Left lobe of liver (tissue), 2 donors: ENCODE measurements around the gene SARDH. TPM values are rescaled to one million over a fixed set of nuclear protein-coding genes. Genes with fewer than 3 reads are reported as not detected.
"Not testable (repeated sequence)": the region's sequence is repeated elsewhere in the genome, so short reads cannot be mapped to it uniquely, and the experiment has no call there.

Experiments
- ATAC-seq: fragments of 200-7000 bp; cut with Tn5 transposase; one replicate; pipeline ENCODE4 v1.9.1; 2020; ENCODE audit warnings: mild to moderate bottlenecking, moderate library complexity
- DNase-seq: peaks from one replicate; pipeline ENCODE4 v3.0.0-alpha.2; 2020; ENCODE audit warnings: low spot score
- total RNA-seq: library from RNA; stranded (reverse); gene quantifications from one replicate; pipeline ENCODE4 v1.2.1, GENCODE V29; 2021
- donor health status: DM: no; HTN: no; CAD: no; lungs with moderate emphysema.
- donor health status: DM: no; HTN: yes; CAD: no.

Gene SARDH
- total RNA-seq, 1 donor from 2014 or later: 208 TPM

DNA sequence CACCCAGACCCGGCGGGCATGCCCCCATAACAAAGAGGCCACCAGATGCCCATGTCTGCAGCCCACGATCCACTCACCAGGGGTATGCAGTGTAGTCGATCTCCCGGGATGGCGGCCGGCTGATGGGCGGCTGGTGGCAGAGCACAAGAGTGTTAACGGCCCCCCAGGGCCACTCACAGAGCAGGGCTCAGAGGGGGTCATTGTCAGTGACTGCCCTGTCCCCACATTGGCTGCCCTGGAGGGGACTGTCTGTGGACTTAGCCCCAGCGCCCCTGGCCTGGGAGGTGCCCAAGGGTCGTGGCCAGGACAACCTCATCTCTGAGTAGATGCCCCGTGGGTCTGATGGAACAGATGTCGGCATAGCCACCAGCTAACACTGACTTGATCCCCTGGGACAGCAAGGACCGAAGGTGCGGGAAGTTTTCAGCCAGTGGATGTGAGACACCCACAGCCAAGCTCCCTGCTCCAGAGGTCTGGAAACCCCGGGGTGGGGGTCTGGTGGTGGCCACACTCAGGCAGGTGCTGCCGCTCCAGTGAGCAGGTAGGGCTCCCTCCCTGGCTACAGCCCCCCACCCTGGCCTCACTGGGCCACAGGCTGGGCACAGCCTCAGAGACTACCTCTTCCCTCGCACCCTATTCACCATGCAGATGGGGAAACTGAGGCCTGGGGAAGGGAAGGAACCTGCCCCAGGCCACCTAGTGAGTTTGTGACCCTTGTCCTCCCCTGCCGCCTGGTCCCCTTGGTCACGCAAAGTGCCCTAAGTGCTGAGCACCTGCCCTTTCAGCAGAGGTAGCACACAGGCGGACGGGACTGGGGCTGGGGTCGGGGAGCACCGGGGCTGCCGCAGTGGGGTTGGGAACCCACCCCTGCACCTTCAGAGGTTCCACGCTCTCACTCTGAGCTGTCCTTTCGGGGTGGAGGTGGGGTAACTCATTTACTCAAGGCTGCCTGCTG is 38.1 kb upstream of the SARDH start:
- no peak for DNase-seq
- ATAC-seq: peak; percentile 9

DNA sequence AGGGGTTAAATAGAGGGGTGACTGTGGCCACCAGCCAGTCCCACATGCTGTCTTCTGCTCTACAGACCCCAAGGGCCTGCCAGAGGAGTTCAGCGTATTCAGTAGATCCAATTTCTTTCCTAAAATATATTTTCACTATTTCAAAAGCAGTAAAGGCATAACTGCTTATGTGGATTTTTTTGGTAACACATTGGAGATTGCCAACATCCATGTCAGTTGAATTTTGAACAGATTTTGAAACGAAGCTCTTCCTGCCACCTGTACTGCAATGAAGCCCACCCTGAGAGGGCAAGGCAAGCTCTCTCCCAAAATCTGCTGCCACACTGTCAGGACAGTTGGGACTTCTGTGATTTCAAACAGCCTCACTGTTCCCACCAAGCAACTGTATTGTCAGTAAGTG is 37.1 kb upstream of the SARDH start:
- no peak for DNase-seq
- ATAC-seq: no peak

DNA sequence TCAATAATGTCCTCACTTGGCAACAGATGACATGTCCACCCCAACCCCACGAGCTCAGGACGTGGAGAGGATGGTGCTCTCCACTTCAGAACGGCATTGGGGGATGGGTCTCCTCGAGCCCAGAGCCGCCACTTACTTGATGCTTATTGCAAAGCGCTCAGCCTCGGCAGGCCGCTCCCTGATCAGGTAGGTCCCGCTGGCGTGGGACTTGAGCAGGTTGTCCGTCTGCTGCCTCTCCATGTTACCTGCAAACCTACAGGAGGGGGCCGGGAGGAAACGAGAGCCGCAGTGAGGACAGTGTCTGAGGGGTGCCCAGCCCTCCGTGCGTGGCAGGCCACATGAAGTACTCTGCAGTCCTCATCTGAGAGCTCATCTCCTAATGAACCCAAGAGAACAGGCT is 36.6 kb upstream of the SARDH start:
- DNase-seq (no peak), ATAC-seq (no peak)

DNA sequence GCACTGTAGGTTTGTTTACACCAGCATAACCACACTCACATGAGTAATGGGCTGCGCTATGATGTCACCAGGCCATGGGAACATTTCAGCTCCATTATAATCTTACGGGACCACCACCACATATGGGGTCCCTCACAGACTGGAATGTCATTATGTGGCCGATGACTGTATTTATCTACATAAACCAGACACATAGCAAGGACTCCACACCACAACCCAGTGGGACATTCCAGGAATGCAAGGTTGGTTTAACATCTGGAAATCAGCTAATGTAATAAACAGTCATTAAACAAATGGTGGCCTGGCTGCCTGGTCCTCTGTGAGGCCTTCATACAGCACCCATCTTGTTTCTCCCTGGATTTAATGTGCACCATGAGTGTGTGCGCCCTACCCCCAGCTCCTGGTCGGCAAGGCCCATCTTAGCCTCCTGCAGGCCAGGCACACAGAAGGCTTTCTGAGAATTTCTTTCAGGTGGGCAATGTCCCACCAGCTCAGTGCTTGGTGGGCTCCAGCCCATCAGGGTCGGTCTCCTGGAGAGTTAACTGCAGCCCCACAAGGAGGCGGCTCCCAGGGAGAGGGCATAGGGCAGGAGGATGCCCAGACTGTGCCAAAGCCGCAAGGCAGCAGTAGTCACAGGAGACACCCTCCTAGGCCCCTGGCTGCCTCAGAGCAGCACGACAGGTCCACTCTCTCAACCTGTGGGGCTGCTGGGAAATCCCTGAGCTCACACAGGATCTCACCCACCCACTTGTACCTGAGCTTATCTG is 35.9 kb upstream of the SARDH start:
- DNase-seq: no peak
- ATAC-seq: no peak

DNA sequence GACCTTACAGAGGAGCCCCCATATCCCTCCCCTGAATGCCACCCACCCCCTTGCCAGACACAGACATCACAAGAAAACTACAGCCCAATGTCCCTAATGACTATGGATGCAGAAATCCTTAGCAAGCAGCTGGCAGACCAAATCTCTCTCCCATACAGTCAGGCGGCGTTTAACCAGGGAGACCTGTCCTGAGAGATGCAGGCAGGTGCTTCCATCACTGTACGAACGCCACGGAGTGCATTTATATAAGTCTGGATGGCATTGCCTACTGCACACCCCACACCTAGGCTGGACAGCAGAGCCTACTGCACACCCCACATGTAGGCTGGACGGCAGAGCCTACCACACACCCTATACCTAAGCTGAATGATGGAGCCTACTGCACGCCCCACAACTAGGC is 34.4 kb upstream of the SARDH start:
- DNase-seq: peak; percentile 33
- ATAC-seq: no peak

DNA sequence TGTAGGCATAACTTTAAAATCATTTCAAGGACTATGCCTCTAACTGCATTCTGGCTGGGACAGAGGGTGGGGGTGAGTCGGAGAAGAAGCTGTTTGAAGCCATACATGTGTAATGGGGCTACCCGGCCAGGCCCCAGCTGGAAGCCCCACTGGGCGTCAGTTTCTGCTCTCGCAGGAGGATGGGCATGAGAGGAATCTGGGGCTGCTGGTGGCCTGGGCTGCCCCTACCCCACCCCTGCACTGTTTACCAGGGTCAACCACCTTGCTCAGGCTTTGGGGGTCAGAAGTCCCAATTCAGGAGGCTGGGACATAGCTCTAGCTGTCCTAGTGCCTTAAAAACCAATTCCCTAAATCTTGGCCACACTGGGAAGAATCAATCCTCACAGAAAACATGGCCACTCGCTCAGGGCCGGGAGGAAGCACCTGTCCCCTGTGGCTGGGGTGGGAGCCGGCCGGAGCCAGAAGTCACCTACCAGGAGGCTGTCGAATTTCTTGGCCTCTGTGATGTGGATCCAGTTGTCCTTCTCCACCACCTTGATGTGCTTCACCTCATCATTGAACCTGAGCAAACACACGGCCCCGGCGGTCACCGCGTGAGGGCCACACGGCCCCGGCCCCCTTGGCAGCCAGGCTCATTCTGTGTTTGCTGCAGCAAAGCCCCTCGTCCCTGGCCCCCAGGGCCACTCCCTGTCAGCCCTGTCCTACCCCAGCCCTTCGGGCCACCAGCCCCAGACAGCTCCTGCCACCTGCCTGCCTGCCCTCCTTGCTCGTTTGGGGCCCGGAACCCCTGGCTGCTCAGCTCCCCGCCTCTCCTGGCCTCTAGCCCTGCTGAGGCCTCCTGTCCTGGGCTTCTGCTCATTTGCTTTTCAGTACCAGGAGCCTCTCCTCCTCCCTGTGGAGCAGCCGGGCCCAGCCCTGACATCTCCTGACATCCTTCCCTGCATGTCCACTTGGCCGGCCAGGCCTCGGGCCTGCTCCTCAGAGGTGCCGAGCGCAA is 33.6 kb upstream of the SARDH start:
- no peak for ATAC-seq

DNA sequence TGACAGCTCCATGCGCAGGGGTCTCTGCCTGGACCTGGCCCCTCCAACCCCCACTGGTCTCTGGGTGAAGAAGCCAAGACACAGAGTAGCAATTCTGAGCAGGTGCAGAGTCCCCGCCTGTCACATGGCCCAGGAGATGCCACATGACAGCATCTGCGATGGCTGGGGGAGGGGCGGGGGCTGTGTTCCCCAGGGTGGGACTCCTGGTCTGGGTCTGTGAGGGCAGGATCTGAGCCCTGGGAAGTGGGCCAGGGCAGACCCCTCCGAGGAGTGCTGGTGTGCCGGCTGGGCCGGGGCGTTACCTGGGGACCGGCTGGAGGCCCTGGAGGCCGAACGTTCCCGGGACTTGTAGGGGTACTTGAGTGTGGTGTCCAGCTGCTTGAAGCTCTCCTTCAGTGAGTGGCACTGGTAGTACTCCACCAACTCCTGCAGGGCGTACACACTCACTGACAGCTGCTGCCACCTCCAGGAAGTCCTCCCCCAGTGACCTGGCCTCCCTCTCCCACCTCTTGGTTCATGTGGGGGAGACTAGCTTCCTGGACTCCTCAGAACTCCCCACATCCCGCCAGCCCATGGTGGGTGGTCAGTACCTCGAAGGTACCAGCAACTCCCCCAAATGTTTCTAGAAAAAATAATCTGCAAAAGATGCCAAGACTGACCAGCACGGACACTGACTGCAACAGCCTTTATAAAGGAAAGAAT is 32.1 kb upstream of the SARDH start:
- ATAC-seq: peak; percentile 17
- DNase-seq: peak; percentile 67

More for the DNA sequence above, 33.6 kb upstream of the SARDH start:
- peak; percentile 43 for DNase-seq

DNA sequence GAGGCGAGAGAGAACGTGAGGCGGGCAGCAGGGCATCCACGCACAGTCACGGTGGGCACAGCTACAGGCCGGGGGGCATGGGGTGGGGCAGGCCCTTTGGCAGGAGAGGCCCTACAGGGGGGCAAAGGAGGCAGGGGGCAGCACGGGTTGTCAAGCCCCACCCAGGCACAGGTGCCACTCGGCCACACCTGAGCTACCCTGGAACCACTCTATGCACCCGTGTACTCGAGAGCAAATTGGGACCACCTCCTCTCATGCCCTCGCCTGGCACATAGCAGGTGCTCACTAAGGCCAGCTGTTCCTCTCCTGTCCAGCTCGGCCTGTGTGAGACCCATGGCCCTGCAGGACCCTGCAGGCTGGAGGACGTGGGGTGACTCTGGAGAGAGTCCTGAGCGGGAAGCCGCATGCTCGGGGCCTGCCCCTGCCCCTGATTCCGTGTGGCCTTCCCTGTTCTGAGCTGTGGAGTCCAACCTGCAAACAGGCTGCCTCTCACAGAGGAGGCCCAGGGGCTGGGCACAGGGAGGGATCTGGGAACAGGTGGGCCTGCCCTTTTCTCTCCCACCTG is 31.4 kb upstream of the SARDH start:
- DNase-seq (no peak), ATAC-seq (peak; percentile 18)

DNA sequence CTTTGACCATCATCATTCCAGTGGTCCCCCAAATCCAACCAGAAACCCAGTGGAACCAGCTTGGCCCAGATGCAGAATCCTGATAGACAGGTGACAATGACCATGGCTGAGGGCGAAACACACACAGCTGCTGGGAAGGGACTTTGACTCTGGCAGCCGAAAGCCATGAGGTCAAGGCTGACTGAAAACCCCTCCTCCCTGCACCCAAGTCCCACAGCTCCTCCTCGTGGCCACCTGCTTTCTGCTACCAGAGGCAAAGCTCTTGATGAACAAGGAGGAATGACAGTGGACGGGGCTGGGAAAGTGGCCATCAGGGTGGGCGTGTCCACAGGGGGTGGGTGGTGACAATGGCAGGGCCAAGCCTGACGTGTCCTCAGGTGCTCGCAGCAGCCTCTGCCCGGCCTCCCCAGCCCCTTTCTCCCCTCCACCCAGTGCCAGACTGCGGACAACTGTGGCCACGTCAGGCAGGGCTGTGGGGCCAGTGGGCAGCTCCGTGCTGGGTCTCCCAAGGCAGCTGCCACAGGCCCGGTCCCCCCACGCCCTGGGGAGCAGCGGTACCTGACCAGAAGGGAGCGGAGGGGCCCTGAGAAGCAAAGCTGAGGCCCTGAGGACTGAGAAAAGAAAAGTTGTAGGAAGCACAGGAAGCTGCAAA is 30.8 kb upstream of the SARDH start:
- DNase-seq (peak; percentile 99), ATAC-seq (peak; percentile 91)

DNA sequence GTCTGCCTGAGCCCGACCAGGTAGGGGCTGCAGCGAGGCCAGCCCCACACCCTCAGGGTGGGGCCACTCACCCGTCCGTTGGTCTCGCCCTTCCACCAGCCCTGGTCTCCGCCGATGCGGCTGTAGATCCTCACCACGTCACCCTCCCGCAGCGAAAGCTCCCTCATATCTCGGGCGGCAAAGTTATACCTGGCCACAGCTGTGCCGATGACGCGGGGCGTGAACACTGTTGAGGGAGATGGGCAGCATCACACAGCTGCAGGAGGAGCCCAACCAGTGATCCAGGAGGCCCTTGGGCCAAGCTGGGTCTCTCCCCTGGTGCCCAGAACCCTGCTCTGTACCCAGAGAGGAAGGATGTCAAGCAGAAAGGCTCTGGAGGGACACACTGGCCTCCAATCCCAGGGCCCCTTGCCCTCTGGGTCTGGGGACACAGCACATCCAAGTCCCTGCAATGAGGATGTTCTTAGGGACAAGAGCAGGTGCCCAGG is 30.3 kb upstream of the SARDH start:
- no peak for ATAC-seq

DNA sequence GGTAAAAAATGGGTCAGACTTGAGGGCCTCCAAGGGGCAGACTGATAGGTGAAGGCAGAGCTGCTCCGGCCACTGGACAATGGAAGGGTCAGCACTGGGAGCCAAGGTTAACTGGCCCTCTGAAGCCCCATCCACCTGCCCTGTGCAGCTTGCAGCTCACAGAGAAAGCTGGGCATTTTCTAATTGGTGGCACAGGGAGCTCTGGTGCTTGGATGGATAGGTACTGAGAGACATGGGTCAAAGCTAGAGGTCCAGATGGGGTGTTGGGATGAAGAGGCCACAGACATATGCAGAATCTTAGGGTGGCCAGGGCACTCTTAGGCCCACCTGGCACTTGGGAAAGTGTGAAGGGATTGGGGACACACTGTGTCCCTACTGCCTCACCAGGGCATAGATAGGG is 29.5 kb upstream of the SARDH start:
- DNase-seq (peak; percentile 43), ATAC-seq (no peak)

More for the DNA sequence above, 30.3 kb upstream of the SARDH start:
- DNase-seq: peak; percentile 47

DNA sequence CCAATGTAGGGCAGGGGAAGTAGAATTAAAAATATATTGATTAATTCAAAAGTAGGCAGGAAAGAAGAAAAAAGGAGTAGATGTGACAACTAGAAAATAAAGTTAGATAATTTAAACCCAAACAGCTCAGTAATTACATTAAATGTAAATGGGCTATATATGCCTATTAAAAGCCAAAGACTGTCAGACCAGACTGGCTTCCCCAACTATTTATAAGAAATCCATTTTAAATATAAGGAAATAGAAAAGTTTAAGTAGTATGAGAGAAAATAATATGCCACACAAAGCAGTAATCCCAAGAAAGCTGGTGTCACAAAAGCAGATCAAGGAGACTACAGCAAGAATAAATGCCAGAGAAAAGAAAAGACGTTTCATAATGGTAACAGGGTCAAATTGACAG is 28.9 kb upstream of the SARDH start:
- DNase-seq (no peak), ATAC-seq (no peak)

DNA sequence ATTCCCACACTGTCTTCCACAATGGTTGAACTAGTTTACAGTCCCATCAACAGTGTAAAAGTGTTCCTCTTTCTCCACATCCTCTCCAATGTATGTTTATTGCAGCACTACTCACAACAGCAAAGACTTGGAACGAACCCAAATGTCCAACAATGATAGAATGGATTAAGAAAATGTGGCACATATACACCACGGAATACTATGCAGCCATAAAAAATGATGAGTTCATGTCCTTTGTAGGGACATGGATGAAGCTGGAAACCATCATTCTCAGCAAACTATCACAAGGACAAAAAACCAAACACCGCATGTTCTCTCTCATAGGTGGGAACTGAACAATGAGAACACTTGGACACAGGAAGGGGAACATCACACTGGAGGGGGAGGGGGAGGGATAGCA is 28.1 kb upstream of the SARDH start:
- ATAC-seq, DNase-seq: not testable (repeated sequence)

DNA sequence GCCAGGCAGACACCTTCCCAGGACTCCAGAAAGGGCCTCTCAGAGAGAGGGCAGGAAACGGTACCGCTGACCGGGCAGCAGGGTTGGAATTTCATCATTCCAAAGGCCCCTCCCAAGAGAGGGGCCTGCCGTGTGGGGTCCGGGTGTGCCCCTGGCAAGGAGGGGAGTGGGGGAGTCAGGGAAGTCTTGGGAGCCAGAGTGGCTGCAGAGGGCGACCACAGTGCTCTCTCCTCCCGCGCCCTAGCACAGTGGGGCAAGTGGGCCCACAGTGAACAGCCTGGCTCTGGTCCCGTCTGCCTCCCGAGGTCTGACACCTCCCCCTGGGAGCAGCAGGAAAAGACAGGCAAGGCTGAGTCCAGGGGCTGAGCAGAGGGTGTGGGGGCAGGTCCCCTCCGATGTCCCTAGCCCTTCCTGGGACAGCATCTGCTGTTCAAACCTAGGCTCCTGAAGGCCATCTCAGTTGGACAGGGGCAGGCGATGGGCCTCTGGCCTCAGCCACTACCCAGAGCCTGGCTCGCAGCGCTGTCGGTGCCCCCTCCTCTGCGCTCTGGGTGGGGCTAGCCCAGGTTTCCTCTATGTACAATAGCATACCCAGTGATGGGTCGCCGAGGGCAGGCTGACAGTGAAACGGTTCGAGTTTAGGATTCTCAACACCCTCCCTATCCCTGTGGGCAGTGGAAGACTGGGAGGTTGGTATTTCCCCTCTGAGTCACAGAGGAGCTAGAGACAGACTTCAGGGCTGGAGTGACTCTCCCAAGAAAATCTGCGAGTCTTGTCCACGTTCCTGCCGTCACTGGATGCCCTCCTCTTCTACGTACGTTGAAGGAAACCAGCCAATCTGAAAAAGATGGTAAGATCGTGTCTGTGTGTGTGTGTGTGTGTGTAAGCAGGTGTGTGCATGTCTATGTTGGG is 25.4 kb upstream of the SARDH start:
- peak; percentile 38 for DNase-seq

DNA sequence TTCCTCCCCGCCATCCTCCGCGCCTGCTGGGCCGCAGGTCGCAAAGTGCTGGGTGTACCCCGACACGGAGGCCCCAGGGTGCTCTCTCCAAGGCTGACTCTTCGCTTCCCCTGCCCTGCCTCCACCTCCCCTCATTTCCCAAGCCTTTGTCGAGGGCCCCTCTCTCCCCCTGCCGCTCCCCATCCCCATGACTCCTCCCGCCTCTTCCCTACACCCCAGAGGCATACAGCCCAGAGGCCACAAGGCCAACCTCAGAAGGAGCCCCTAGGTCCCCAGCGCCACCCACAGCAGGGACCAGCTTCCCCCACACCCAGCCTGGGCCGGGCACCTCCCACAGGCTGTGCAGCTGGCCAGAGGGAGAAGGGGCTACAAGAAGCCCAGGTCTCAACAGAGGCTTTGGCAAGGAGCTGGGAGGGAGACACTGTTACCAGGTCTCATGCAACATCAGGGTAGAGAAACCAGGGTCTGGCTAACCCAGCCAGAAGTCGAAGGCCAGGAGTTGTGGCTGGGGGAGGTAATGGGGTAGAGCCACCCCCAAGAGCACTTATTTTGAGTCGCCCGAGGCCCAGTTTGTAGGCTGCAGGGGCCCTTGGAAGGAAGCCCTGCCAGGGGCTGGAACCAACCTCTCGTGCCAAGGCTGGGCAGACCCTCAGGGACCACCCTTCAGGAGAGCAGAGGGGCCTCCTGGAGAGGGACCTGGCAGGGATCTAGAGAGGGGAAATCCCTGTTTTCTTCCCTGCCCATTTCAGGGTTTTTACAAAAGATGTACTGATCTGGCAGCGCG is 24.5 kb upstream of the SARDH start:
- peak; percentile 40 for DNase-seq
- no peak for ATAC-seq

More for the DNA sequence above, 25.4 kb upstream of the SARDH start:
- no peak for ATAC-seq

DNA sequence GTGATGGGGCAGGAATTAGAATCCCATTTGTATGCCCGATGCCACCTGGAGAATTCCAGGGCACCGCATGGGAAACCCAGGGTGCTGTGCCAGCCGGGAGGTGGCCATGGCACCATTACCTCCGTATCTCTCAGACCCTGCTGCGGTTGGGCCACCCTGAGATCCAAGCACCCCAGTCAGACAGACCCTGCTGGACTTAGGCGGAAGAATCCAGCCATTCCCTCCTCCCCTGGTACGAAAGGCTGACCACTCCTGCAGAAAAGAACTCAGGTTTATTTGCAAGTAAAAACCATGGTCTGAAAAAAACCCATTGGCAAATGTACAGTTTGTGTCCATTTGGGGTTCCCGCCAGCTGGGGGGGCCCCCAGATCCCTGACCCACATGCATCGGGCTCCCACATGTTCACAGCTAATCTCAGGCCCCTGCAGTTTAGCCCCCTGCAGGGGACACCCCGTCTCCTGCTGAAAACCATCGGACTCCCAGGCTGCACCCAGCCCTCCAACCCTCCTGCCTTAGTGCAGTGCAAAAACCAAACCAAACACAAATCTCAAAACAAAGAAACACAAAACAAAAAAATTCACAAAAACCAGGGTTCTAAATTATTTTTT is 23.6 kb upstream of the SARDH start:
- DNase-seq: peak; percentile 38
- no peak for ATAC-seq
